Right hindlimb (tissue), 1 donor: ENCODE data around the gene RNF8.
A peak's percentile ranks its signal among the peaks of the same experiment; 100 is the strongest.
"Not testable (repeated sequence)": the region's sequence is repeated elsewhere in the genome, so short reads cannot be mapped to it uniquely, and the experiment has no call there.

Source experiments
- DNase-seq: peaks from one replicate; pipeline ENCODE4 v3.0.0-alpha.2; 2018

The RNF8 gene

DNA sequence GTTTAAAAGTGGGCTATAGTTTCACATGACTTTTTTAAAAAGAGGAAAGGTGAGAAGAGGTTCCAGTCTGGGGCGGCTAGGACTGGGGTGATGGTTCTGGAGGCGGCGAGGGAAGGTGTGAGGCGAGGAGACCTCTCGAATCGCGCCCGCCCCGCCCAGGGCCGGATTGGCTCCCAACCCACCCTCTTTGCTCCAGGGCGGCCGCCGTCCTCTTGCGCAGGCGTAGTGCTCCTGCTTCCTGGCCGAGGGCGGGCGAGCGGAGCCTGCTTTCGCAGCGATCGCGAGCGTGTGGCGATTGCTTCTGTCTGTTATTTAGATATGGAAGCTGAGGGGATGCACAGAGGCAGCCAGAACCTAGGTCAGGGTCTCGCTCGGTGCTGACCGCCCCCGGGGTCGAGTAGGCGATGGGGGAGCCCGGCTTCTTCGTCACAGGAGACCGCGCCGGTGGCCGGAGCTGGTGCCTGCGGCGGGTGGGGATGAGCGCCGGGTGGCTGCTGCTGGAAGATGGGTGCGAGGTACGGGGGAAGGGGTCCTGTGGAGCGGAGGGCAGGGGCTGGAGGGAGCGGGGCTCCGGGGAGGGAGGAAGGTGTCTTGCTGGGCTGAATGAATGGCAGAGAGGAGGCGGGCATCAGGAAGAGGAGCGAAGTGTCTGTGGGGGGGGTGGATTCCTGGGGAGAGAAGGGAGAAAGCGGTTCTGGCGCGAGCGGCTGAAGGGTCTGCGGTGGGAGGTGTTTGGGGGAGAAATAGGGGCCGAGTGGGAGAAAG is at the start of gene RNF8:
TSS of gene RNF8 (plus strand) at position 223 of the 765 bp plus-strand sequence. CDS start at position 405, 182 bp downstream.
- DNase-seq, result peak; percentile 95

DNA sequence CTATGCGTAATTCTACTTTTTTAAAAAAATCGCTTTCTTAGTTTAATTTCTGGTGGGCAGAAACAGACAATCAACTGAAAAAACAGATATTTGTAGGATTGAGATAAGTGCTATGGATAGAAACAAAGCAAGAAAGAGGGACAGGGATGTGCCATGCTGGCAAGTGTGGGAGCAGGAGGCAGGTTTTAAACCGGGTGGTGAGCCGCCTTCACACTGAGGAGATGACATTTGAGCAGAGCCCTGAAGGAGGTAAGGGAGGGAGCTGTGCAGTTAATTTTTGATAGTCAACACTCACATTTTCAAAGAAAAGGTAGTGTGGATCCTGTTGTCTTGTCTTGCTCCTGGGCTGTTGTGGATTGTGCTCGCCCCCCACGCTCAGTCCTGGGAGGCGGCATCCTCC is 49.0 kb upstream of the RNF8 start:
- DNase-seq, result no peak

DNA sequence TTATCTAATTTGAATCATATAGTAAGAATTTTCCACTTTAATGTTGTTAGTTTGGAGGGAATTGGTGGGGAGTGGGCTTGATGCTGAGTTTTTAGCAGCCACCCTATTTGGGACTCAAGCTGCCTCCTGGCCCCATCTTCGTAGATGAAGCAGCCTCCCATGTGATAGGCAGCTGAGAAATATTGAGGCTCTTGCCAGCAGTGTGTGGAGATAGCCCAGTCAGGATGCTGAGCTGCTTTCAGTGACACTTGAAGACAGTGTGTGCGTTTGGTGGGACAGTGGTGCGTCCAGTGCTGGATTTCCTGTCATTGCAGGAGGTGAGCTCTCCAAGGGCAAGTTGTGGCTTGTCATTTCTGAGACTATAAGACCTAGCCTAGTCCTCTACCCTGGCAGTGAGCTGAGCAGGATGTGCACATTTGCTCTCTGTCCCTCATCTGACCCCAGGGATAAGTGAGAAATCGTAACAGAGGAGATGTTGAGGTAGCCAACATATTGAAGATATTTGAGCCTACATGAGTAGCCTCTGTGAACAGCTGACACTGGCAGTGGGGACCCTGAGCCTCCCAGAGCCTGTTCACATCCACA is 47.9 kb upstream of the RNF8 start:
- no peak for DNase-seq

- no peak for DNase-seq
These were observed 47.1 kb upstream of the RNF8 start for GRCh38 chr6:37306624-37307222.

GRCh38 chr6:37307484-37307883 is 46.3 kb upstream of the RNF8 start:
- DNase-seq, result not testable (repeated sequence)

GRCh38 chr6:37308069-37308815 is 45.5 kb upstream of the RNF8 start:
- peak; percentile 76 for DNase-seq

DNA sequence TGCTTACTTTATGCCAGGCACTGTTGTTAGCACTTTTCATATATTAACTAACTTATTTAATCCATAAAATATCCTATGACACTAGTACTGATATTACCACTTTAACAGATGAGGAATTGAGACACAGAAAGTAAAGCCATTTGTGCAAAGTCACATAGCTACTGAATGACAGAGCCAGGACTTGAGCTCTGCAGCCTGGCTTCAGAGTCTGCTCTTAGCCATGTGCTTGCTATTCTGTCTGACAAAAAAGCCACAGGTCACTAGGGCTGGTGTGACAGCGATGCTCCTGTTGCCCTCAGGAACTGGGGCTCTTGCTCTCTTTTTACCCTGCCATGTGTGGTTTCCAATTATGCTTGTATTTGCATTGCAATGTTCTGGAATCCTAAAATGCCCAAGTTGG is 44.7 kb upstream of the RNF8 start:
- no peak for DNase-seq

DNA sequence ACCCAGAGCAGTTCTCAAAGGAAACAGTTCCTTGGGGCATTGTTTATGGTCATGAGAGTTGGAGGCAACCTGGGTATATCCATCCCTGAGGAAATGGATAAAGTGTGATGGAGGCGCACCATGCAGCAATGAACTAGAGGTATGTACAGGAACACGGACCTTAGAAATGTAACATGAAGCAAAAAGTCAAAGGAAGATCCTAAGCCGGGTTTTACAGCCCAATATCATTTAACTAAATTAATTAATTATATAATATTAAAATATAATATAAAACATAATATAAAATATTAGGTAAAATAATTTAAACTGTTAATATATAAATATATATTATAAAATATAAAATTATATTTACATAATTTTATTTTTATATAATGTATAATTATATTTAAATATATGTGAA is 44.1 kb upstream of the RNF8 start:
- DNase-seq, result no peak

GRCh38 chr6:37310966-37311365 is 42.8 kb upstream of the RNF8 start:
- no peak for DNase-seq

GRCh38 chr6:37311741-37312473 is 41.9 kb upstream of the RNF8 start:
- no peak for DNase-seq

- DNase-seq, result no peak
These were observed 39.9 kb upstream of the RNF8 start for GRCh38 chr6:37313723-37314486.

GRCh38 chr6:37314487-37315156 is 39.2 kb upstream of the RNF8 start:
- peak; percentile 37 for DNase-seq

DNA sequence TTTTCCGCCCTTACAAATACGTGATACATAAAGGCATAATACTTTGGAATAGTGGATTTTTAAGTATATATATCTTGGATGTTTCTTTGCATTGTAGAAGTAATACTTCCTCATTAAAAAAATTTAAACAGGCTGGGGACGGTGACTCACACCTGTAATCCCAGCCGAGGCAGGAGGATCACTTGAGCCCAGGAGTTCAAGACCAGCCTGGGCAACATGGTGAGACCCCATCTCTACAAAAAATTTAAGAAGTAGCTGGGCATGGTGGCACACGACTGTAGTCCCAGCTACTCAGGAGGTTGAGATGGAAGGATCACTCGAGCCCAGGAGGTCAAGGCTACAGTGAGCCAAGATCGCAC is 38.6 kb upstream of the RNF8 start:
- no peak for DNase-seq

GRCh38 chr6:37316071-37316470 is 37.7 kb upstream of the RNF8 start:
- DNase-seq, result peak; percentile 35

- no peak for DNase-seq
These were observed 36.3 kb upstream of the RNF8 start for GRCh38 chr6:37317312-37318038.

DNA sequence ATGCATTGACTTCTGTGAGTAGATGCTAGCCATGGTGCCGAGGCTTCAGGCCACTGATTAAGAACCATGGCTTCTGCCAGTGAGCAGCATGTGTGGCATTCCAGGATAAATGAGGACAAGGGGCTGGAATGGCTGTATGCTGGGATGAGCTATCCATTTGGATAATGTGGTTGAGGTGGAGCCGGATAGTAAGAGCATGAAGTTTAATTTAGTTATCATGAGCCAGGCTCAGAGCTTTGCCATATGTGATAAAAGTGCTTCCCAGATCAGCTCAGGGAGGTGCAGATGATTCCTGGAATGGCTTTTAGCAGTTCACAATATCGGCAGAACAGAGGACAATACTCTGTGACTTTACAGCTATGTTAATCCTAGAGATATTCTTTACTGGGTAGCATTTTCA is 34.6 kb upstream of the RNF8 start:
- no peak for DNase-seq

- no peak for DNase-seq
These were observed 33.8 kb upstream of the RNF8 start for GRCh38 chr6:37319856-37320480.

GRCh38 chr6:37320646-37321045 is 33.1 kb upstream of the RNF8 start:
- no peak for DNase-seq

GRCh38 chr6:37321101-37321500 is 32.7 kb upstream of the RNF8 start:
- DNase-seq, result no peak
